Activated effector memory CD4-positive, alpha-beta T cell treated with Interleukin-2 at 50 U/mL for 16 hours (primary cell): ENCODE data around the gene AURKAIP1.
"Not testable (repeated sequence)": the region's sequence is repeated elsewhere in the genome, so short reads cannot be mapped to it uniquely, and the experiment has no call there.

Experiments
- DNase-seq: peaks from one replicate; pipeline ENCODE4 v3.0.0-alpha.2; 2020

The AURKAIP1 gene

GRCh38 chr1:1374929-1375662 lies at the start of gene AURKAIP1:
TSS of gene AURKAIP1 (minus strand) at chr1:1375207. CDS start at chr1:1374756, 451 bp downstream.
- peak; percentile 93 for DNase-seq

GRCh38 chr1:1424707-1425106 lies 49.7 kb upstream of the AURKAIP1 start:
- no peak for DNase-seq

- DNase-seq, result no peak
Observed at GRCh38 chr1:1423245-1423597, 48.2 kb upstream of the AURKAIP1 start.

- no peak for DNase-seq
Observed at GRCh38 chr1:1422465-1423244, 47.6 kb upstream of the AURKAIP1 start.

- no peak for DNase-seq
Observed at GRCh38 chr1:1421907-1422464, 47.0 kb upstream of the AURKAIP1 start.

- DNase-seq, result no peak
Observed at GRCh38 chr1:1421147-1421906, 46.3 kb upstream of the AURKAIP1 start, which contains the start of gene ANKRD65. TSS of gene ANKRD65 (minus strand) at chr1:1421276. CDS start at chr1:1421005, 271 bp downstream.

GRCh38 chr1:1420654-1421141 lies 45.7 kb upstream of the AURKAIP1 start:
- no peak for DNase-seq

- DNase-seq, result no peak
Observed at GRCh38 chr1:1419813-1420653, 45.0 kb upstream of the AURKAIP1 start.

GRCh38 chr1:1419363-1419812 lies 44.4 kb upstream of the AURKAIP1 start:
- no peak for DNase-seq

- no peak for DNase-seq
Observed at GRCh38 chr1:1418464-1419362, 43.7 kb upstream of the AURKAIP1 start.

- not testable (repeated sequence) for DNase-seq
Observed at GRCh38 chr1:1417825-1418463, 42.9 kb upstream of the AURKAIP1 start.

GRCh38 chr1:1417396-1417795 lies 42.4 kb upstream of the AURKAIP1 start:
- DNase-seq, result not testable (repeated sequence)

GRCh38 chr1:1415751-1416150 lies 40.7 kb upstream of the AURKAIP1 start:
- DNase-seq, result no peak

DNA sequence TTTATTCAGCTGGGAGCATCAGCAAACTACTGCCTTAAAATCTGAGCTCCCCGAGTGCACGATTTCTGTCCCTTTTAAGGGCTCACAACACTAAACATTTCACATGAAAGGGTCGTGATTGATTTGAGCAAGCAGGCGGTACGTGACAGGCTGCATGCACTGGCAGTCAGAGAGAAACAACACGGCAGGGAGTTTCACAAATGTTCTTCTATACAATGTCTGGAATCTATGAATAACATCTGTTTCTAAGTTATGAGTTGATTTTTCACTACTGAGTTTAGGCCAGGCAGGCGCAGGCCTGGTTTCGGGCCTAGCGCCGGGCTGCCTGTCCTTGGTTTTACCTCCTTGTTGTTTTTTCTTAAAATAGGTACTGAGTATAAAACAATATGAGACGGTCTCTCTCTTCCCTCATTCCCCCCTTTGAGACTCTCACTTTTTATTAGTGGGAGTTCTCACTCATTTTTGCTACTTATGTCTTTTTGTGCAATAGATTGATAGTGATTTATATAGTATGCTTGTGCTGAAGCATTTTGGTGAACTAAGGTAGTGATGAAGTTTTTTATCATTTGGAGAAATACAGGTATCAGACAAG lies 37.4 kb upstream of the AURKAIP1 start:
- not testable (repeated sequence) for DNase-seq

DNA sequence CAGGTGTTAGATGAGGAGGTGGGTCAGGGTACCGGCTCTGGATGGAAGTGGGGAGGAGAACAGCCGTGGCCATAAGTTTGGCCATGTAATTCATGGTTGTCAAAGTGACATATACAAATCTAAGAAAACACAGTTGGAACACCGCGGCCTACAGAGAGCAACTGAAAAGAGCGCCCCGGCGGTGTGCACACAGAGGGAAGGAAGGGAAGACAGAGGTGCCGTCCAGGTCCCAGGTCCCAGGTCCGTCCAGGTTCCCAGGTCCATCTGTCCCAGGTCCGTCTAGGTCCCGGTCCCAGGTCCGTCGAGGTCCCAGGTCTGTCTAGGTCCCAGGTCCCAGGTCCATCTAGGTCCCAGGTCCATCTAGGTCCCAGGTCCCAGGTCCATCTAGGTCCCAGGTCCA lies 36.6 kb upstream of the AURKAIP1 start:
- DNase-seq, result no peak

- DNase-seq, result not testable (repeated sequence)
Observed at GRCh38 chr1:1410238-1410637, 35.2 kb upstream of the AURKAIP1 start.

DNA sequence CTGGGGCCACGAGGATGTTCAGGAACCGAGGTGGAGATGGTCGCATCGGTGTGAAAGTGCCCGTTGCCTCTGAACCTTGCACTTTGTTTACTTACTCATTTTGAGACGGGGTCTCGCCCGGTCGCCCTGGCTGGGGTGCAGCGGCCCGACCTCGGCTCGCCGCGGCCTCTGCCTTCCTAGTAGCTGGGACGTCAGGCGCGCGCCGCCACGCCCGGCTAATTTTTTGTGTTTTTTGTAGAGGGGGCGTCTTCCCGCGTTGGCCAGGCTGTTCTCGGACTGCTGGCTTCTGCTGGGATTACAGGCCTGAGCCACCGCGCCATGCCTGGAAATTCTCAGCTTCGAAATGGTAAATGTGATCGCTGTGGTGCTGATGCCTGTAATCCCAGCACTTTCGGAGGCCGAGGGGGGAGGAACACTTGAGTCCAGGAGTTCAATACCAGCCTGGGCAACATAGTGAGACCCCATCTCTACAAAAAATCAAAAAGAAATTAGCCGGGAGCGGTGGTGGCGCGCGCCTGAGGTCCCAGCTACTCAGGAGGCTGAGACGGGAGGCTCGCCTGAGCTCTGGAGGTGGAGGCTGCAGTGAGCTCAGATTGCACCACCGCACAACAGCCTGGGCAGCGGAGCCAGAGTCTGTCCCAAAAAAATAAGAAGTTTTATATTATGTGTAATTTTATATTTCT lies 32.8 kb upstream of the AURKAIP1 start:
- no peak for DNase-seq

GRCh38 chr1:1406821-1407635 lies 32.0 kb upstream of the AURKAIP1 start, which contains the start of gene MRPL20:
TSS of gene MRPL20 (minus strand) at chr1:1407293. CDS start at chr1:1407217, 76 bp downstream.
- peak; percentile 95 for DNase-seq
